Muscle of leg (tissue), 11 donors: ENCODE data around the gene VSIG8. TPM values are rescaled to one million over a fixed set of nuclear protein-coding genes. Genes with fewer than 3 reads are reported as not detected.

Source experiments
- DNase-seq: peaks from one replicate; pipeline ENCODE4 v3.0.0; 2013
- H3K27ac ChIP-seq: one replicate; pipeline ENCODE4 v1.5.1; 2013; ENCODE audit warnings: mild to moderate bottlenecking, low read length, control low read depth
- H3K27me3 ChIP-seq: one replicate; pipeline ENCODE4 v1.6.1; 2013; ENCODE audit warnings: low read length; ENCODE audit not compliant: control insufficient read depth, insufficient read depth
- H3K36me3 ChIP-seq: one replicate; pipeline ENCODE4 v1.6.1; 2013; ENCODE audit warnings: low read length; ENCODE audit not compliant: control insufficient read depth, insufficient read depth
- H3K4me1 ChIP-seq: one replicate; pipeline ENCODE4 v1.6.1; 2013; ENCODE audit warnings: low read length; ENCODE audit not compliant: control insufficient read depth, insufficient read depth
- H3K4me3 ChIP-seq: one replicate; pipeline ENCODE4 v1.5.1; 2013; ENCODE audit warnings: low read length, control low read depth
- H3K9me3 ChIP-seq: replicated peaks from 2 replicates; pipeline ENCODE4 v1.6.1; 2013; ENCODE audit warnings: low read depth, low read length; ENCODE audit not compliant: control insufficient read depth
- WGBS: methylation state at CpG from one replicate; pipeline ENCODE4 v1.1.5; 2013; ENCODE audit warnings: missing lambda C conversion rate; ENCODE audit not compliant: insufficient coverage; 5-methylcytosine and 5-hydroxymethylcytosine counted together
- polyA plus RNA-seq, 8 donors: library from polyadenylated mRNA; unstranded; fragments of 120-200 nt; gene quantifications; one replicate each; pipeline versions ENCODE4 v1.2.1 to v1.2.3, GENCODE V29; 2013; ENCODE audit warnings: inconsistent platforms in 1 of 8, low replicate concordance in 1 of 8; ENCODE audit not compliant: insufficient read length in 8 of 8, insufficient read depth in 1 of 8
- total RNA-seq: library from RNA; stranded (reverse); fragments of 120-200 nt; gene quantifications from one replicate; pipeline ENCODE4 v1.2.4, GENCODE V29; 2013

Gene VSIG8
- total and polyA plus RNA-seq, 9 donors = not detected

DNA sequence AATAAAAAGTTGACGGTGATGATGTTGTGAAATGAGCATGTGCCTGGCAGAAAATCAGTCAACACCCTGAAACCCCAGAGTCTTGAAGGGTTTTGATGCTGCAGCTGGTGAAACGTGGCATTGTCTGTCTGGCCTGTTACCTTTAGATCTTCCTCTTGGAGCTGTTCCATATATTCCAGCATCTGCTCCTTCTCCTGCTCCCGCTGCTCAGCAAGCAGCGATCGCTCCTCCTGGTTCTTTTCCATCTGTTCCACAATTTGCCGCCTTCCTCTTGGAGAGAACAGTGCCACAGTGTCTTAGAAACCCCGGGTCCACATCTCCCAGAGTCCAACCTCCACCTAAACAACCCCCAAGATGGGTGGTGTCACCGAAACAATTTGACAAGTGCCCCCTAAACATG lies 21.8 kb upstream of the VSIG8 start:
- no peaks in the 10 kb centered on the region for H3K4me1 ChIP-seq
- 60% methylated on average over 7 of the region's 8 CpGs for WGBS
- no peaks in the 10 kb centered on the region for H3K9me3 ChIP-seq
- H3K4me3 ChIP-seq = no peak overlapping the region
- H3K27ac ChIP-seq = no peak overlapping the region
- H3K36me3 ChIP-seq = no peaks in the 10 kb centered on the region
- H3K27me3 ChIP-seq = no peaks in the 10 kb centered on the region
- no peak for DNase-seq

- Histone ChIP-seq H3K27me3 (no peaks in the 10 kb centered on the region), H3K4me1 (no peaks in the 10 kb centered on the region), H3K4me3 (no peak overlapping the region), H3K27ac (no peak overlapping the region), H3K9me3 (no peaks in the 10 kb centered on the region), H3K36me3 (no peaks in the 10 kb centered on the region)
- no CpG with 5 or more reads among the region's 4 CpGs for WGBS
- DNase-seq = no peak
Measured at GRCh38 chr1:159883134-159883533, 20.7 kb upstream of the VSIG8 start.

DNA sequence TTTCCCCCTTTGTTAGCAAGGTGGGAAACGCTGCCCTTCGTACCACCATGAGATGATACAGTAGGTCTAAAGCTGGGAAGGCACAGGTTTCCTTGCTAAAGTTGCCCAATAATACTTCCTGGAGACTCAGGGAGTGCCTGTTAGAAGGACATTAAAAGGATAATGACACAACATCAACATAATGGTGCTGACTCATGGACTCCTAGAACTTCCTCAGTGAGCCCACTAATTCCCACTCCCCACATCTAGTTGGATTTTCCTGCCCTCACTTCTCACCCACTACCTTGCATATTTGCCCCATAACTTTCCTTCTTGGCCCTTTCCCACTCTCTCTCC lies 20.0 kb upstream of the VSIG8 start:
- no peak overlapping the region for H3K4me3 ChIP-seq
- H3K4me1 ChIP-seq = no peaks in the 10 kb centered on the region
- H3K27me3 ChIP-seq = no peaks in the 10 kb centered on the region
- H3K9me3 ChIP-seq = no peaks in the 10 kb centered on the region
- no peak overlapping the region for H3K27ac ChIP-seq
- no CpG with 5 or more reads among the region's 2 CpGs for WGBS
- no peak for DNase-seq
- H3K36me3 ChIP-seq = no peaks in the 10 kb centered on the region

- no peak overlapping the region for H3K4me3 ChIP-seq
- H3K4me1 ChIP-seq = no peaks in the 10 kb centered on the region
- H3K27me3 ChIP-seq = no peaks in the 10 kb centered on the region
- H3K27ac ChIP-seq = no peak overlapping the region
- H3K9me3 ChIP-seq = no peaks in the 10 kb centered on the region
- peak; percentile 60 for DNase-seq
- no peaks in the 10 kb centered on the region for H3K36me3 ChIP-seq
- 43% methylated on average over 5 of the region's 6 CpGs for WGBS
Measured at GRCh38 chr1:159881622-159882526, 19.4 kb upstream of the VSIG8 start.

- Histone ChIP-seq H3K9me3 (no peaks in the 10 kb centered on the region), H3K36me3 (no peaks in the 10 kb centered on the region)
Measured at GRCh38 chr1:159880430-159880829, 18.0 kb upstream of the VSIG8 start.

DNA sequence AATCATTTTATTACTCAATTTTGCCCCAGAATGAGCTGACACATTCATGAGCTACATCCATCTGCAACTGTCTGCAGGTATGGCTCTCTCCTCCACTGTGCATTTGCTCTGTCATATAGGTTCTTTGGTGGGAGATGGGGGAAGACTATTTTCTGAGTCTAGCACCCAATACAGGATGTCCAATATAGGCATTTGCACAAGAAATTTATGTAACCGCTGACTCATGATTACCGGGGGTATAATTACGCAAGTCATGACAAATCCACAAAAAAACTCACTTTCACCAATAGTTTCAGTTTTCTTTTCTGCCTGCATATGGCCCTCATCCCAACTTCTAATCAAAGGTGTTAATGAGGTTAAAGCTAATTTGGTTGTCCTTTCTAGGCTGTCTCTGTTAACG lies 17.5 kb upstream of the VSIG8 start:
- H3K27me3 ChIP-seq = no peaks in the 10 kb centered on the region
- no peaks in the 10 kb centered on the region for H3K9me3 ChIP-seq
- H3K4me3 ChIP-seq = no peak overlapping the region
- no CpG with 5 or more reads among the region's 4 CpGs for WGBS
- no peak for DNase-seq
- no peaks in the 10 kb centered on the region for H3K36me3 ChIP-seq
- no peaks in the 10 kb centered on the region for H3K4me1 ChIP-seq
- H3K27ac ChIP-seq = no peak overlapping the region

More at GRCh38 chr1:159880430-159880829, 18.0 kb upstream of the VSIG8 start:
- H3K4me1 ChIP-seq = no peaks in the 10 kb centered on the region
- WGBS = 64% methylated on average over 2 of the region's 3 CpGs
- no peaks in the 10 kb centered on the region for H3K27me3 ChIP-seq
- no peak overlapping the region for H3K27ac ChIP-seq
- DNase-seq = no peak
- no peak overlapping the region for H3K4me3 ChIP-seq

GRCh38 chr1:159879136-159879535 lies 16.7 kb upstream of the VSIG8 start:
- Histone ChIP-seq H3K27ac (no peak overlapping the region), H3K9me3 (no peaks in the 10 kb centered on the region), H3K27me3 (no peaks in the 10 kb centered on the region), H3K4me1 (no peaks in the 10 kb centered on the region), H3K36me3 (no peaks in the 10 kb centered on the region), H3K4me3 (no peak overlapping the region)
- DNase-seq = no peak
- WGBS = 100% methylated on average over 1 of the region's 3 CpGs

DNA sequence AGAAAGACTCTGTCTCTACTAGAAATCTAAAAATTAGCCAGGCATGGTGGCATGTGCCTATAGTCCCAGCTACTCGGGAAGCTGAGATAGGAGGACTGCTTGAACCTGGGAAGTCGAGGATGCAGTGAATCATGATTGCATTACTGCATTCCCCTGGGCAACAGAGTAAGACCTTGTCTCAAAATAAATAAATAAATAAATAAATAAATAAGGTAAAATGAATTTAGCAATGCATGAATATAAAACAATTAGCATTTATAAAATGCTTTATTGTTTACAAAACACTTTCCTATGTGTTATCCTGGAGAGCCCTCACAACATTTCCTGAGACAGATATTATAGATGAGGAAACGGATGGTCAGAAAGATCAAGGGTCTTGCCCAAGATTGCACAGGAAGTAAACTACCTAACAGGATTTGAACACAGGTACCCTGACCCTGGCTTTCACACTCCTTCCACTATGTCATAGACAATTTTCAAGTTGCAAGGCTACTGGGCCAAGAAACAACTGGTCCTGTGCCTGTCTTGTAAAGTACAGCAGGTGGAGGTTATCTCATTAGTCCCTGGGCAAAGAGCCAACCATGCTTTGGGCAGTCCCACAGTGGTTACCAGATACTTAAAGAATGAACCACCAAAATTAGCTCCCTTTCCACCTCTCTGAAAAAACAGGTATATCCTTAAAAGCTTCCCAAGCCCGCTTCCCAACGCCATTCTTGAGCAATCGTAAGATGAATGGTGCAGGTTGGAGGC lies 15.4 kb upstream of the VSIG8 start:
- no peaks in the 10 kb centered on the region for H3K9me3 ChIP-seq
- H3K36me3 ChIP-seq = no peaks in the 10 kb centered on the region
- H3K27ac ChIP-seq = no peak overlapping the region
- no peak overlapping the region for H3K4me3 ChIP-seq
- DNase-seq = no peak
- WGBS = 100% methylated on average over 1 of the region's 6 CpGs
- H3K4me1 ChIP-seq = no peaks in the 10 kb centered on the region
- peaks cover 3% of the 10 kb centered on the region for H3K27me3 ChIP-seq

DNA sequence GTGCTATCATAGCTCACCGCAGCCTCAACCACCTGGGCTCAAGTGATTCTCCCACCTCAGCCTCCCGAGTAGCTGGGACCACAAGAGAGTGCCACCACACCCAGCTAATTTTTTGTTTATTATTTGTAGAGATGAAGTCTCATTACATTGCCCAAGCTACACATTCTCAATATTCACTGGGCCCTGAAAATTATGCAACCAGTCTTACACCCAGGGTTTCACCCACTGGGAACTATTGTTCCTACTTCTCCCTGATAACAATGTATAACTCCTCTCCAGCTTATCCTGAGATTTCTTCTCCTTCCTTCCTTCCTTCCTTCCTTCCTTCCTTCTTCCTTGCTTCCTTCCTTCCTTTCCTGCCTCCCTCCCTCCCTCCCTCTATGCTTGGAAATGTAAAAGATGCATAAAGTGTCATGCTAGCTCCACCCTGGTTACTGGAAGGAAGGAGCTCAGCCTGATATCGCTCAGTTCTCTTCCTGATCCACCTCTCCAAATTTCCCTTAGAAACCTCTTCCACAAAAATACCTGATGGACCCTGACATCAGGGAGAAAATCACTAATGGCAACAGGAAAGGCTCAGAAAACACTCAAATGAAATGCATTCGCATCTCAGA lies 11.2 kb upstream of the VSIG8 start:
- Histone ChIP-seq H3K27ac (no peak overlapping the region), H3K36me3 (no peaks in the 10 kb centered on the region), H3K4me3 (no peak overlapping the region), H3K27me3 (peaks cover 9% of the 10 kb centered on the region), H3K4me1 (peaks cover 4% of the 10 kb centered on the region), H3K9me3 (no peaks in the 10 kb centered on the region)
- DNase-seq = no peak
- no CpG with 5 or more reads among the region's 4 CpGs for WGBS

GRCh38 chr1:159872891-159873290 lies 10.4 kb upstream of the VSIG8 start:
- 89% methylated on average over 7 of the region's 15 CpGs for WGBS
- H3K36me3 ChIP-seq = no peaks in the 10 kb centered on the region
- H3K27ac ChIP-seq = no peak overlapping the region
- H3K27me3 ChIP-seq = peaks cover 9% of the 10 kb centered on the region
- H3K4me1 ChIP-seq = peaks cover 11% of the 10 kb centered on the region
- no peak overlapping the region for H3K4me3 ChIP-seq
- no peak for DNase-seq
- H3K9me3 ChIP-seq = no peaks in the 10 kb centered on the region
